NCI-H2196 treated with DMSO at 0.1 percent for 48 hours (cell line): ENCODE results near the gene LCE3A.
"Not testable (repeated sequence)": the region's sequence is repeated elsewhere in the genome, so short reads cannot be mapped to it uniquely, and the experiment has no call there.

Source experiments
- DNase-seq: peaks from one replicate; lab custom pipeline; 2025; ENCODE audit not compliant: unreplicated experiment; lab: John Stamatoyannopoulos, UW

LCE3A gene, protein sequence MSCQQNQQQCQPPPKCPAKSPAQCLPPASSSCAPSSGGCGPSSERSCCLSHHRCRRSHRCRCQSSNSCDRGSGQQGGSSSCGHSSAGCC

GRCh38 chr1:152622803-152623202, at the start of gene LCE3A:
Gene LCE3A (minus strand): TSS chr1:152623103. CDS start chr1:152623103, 0 bp downstream.
- no peak for DNase-seq

DNA sequence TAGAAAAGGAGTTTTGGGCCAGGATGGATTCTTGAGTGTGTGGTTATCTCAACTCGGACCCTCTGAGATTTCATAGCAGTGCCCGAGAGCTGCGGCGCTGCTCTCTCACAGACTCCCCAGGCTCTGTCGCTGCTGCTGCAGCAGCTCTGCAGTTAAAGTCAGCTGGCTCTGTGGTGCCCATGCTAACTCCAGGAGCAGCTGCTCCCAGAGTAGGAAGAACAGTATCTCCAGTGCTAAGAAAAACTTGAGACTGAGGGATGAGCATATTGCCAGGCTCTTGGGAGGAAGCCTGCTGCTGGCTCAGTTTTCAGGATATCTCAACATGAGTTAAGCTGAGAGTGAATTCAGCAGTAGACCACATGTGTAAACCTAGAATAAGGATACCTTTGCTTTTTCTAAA, 44.7 kb upstream of the LCE3A start:
- no peak for DNase-seq

DNA sequence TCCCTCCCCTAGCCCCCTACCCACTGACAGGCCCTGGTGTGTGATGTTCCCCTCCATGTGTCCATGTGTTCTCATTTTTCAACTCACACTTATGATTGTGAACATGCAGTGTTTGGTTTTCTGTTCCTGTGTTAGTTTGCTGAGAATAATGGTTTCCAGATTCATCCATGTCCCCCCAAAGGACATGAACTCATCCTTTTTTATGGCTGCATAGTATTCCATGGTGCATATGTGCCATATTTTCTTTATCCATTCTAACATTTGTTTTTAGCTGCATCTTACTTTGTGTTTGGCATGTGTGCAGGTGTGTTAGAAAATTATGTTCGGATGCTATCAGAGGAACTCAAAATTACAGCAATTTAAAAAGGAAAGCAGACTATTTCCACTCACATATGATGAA, 43.3 kb upstream of the LCE3A start:
- DNase-seq: not testable (repeated sequence)

GRCh38 chr1:152663098-152663497, 40.2 kb upstream of the LCE3A start, which contains the start of gene LCE2D:
Gene LCE2D (plus strand): TSS chr1:152663380. CDS start chr1:152664106, 726 bp downstream.
- no peak for DNase-seq

GRCh38 chr1:152658649-152659048, 35.7 kb upstream of the LCE3A start:
- no peak for DNase-seq

GRCh38 chr1:152657677-152658076, 34.8 kb upstream of the LCE3A start:
- DNase-seq: no peak

DNA sequence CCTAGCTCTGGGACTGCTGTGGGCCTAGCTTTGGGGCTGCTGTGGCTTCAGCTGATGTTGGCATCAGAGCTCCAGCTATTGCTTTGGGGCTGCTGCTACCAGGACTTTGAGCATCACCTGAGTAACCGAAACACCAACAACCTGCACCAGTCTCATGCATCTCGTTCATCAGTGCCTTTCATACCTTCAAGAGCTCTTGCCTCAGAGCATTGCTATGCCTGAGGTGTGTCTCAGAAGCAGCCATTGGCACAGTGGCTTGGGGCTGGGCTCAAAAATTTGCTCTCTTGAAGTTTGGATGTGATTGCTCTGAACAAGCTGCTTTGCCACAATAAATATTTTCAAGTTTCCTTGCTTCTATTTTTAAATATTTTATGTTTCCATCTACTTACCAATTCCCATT, 33.6 kb upstream of the LCE3A start:
- DNase-seq: no peak

GRCh38 chr1:152654110-152654509, 31.2 kb upstream of the LCE3A start:
- peak; percentile 2 for DNase-seq

GRCh38 chr1:152646656-152647055, 23.8 kb upstream of the LCE3A start:
- DNase-seq: no peak

DNA sequence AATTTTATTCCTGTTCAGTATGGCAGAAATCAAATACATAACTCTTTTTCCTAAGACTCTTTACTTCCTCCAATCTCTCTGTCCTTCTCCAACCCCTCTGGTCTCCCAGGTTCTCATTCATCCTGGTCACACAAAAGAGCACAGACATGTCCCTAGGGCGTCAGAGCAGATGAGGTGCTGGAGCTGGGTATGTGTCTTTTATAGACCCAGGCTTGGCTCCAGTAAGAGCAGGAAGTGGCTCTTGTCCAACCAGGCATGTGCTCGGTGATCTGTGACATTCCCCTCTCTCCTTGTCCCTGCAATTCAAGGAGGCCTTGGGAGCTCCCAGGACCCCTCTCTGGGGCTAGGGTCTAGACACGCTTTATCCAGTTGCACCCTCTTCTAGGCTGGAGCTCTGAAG, 22.2 kb upstream of the LCE3A start:
- DNase-seq: no peak

DNA sequence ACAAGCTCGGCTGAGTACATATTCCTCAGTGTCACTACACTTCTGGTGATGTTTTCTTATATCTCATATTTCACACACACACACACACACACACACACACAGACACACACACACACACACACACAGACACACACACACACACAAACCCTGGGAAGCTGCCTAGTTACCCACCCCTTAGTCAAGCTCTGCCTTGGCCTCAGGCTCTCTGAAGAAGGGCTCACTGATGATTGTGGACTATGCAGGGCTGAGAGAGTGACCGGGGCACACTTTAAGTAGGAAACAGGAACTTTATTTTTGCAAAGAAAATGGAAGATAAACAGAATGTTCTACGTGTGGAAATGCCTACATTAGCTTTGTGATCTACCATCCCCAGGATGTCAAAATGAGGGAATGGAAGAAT, 21.0 kb upstream of the LCE3A start:
- DNase-seq: no peak

DNA sequence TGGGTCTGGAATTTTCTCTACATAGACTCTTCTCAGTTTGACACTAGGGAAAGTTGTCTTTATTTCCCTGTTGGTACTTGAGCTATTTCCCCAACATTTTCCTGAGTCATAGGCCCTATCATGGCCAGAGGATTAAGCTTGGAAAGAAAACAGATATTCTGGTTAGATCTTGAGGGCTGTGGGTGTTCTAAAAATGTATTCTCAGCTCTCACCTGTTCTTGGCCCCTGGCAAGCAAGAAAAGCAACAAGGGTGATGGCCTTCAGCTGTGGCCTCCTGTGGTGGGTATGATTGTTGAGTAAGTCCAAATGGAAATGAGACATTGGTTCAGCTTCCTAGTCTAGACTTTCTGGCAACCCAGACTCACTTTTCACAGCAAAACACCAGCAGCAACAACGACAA, 17.4 kb upstream of the LCE3A start:
- DNase-seq: no peak

- no peak for DNase-seq
Observed at GRCh38 chr1:152630596-152630995, 7.7 kb upstream of the LCE3A start.

- no peak for DNase-seq
Observed at GRCh38 chr1:152626744-152627143, 3.8 kb upstream of the LCE3A start.

GRCh38 chr1:152623203-152623844, 421 bp upstream of the LCE3A start:
- no peak for DNase-seq

DNA sequence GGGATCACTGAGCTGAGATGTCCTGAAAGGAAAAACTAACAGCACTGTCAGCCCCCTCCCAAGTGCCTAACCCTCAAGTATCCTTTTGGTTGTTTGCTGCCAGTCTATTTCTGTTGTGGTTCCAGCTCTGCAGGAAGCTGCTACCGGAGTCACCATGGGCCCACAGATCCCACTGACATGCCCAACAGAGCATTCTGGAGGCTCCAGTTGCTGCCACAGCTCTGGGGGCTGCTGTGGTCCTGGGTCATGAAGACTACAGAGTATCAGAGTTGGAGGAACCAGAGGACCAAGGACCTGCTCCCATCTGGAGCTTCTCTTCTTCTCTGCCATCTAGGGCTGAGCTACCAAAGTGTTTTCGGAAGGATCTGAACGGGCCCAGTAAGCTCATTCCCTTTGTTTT, 910 bp downstream of the LCE3A start:
- no peak for DNase-seq

GRCh38 chr1:152613511-152613910, 9.4 kb downstream of the LCE3A start, which contains the start of gene LCE3B:
Gene LCE3B (plus strand): TSS chr1:152613811. CDS start chr1:152613811, 0 bp downstream.
- DNase-seq: no peak

DNA sequence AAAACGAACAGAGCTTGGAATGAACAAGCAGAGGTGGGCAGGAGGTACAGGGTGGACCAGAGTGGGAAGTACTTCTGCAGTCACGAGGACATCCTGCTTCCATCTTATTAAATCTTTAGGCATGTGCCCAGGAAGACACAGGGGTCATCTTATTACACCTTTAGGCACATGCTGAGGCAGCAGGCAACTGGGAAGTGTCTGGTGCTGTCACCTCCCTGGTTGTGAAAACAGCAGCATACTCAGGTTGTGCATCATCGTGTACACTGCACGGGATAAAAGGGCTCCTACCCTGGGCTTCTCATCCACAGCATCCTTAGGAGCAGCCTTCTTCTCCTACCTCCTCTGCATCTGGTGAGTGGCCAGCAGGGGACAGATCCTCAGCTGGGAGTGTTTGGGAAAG, 23.0 kb downstream of the LCE3A start, which contains the start of gene LCE3C:
Gene LCE3C, plus strand, starts transcription at position 301 of the 400 bp plus-strand sequence. CDS start 498 bp downstream, outside the sequence.
- DNase-seq: no peak

DNA sequence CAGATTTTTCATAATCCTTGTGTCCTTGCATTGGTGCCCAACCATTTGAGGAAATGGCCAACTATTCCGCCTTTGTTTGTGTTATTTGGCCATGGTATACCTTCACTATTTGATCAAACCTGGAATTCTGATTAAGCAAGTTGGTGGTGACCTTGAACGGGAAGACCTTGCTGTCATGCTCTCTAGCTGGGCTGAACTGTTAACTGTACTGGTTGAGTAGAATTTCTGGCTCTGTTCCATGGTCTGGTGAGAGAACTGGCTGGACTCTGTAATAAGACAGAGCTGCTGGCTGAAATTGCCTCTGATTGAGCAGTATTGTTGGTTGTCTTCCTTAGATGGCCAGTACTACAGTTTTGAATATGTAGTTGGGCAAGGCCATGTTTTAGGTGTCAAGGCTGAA, 25.9 kb downstream of the LCE3A start:
- no peak for DNase-seq

DNA sequence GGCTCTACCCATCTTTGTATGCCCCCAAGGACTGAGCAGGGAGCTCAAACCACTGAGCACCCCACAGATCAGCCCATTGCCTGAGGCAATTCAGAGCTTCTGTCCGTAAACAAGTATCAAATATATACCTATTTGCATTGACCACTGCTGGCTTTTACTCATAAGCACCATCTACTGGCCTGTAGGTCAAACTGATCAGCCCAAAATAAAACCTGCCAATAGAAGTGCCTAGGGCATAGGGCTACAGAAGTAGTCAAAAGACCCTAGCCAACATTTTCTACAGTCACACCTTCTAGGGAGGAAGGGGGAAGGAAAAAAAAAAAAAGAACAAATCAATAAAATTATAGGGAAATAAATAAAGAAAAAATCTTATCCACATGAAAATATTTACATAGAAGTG, 37.3 kb downstream of the LCE3A start:
- no peak for DNase-seq

DNA sequence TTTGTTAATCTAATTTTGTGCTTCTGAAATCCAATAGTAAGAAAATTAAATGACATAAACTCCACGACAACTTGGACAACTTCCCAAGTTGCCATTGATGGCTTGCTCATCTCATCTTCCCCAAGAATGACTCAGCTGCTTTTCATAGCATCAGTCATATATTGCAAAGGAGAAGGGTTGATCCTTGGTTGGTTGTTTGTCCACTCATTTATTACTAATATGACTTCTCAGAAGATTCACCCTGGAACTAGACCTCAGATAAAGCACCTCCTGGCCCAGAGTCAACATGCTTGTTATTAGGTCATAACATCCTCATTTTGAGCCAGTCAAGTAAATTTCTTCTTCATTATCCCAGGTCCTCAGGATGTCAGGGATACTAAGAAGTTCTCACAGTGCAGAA, 40.3 kb downstream of the LCE3A start:
- no peak for DNase-seq

DNA sequence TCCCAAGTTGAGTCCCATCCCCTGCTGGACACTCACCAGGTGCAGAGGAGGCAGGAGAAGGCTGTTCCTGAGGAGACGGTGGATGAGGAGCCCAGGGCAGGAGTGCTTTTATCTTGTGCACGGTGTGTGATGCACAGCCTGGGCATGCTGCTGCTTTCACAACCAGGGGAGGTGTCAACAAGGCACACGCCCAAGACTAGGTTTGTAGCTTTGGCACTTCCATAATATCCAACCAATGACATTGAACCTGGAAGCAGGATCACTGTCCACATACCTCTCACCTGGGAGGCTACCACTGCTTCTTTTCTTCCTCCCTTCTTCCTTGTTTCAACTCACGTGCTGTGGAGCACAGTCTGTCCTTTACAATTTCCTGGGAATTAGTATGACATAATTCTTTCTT, 42.5 kb downstream of the LCE3A start, which contains the start of gene LCE3D:
Gene LCE3D, minus strand, starts transcription at position 84 of the 400 bp plus-strand sequence. CDS start 580 bp downstream, outside the sequence.
- no peak for DNase-seq

- not testable (repeated sequence) for DNase-seq
Observed at GRCh38 chr1:152579526-152579925, 43.4 kb downstream of the LCE3A start.
